Astrocyte (in vitro differentiated cells and primary cell): ENCODE data around the gene NPEPL1.

Experiments
- EZH2 ChIP-seq: IDR thresholded peaks from 2 replicates; pipeline ENCODE4 v1.6.1; 2012; ENCODE audit warnings: mild to moderate bottlenecking, low read length, inconsistent platforms; ENCODE audit not compliant: insufficient read depth
- TF ChIP-seq, protein P1 (sequence below): IDR thresholded peaks from 2 replicates; pipeline ENCODE4 v1.5.1; 2011; ENCODE audit warnings: low read depth, mild to moderate bottlenecking, inconsistent platforms, low read length, moderate library complexity; ENCODE audit not compliant: insufficient read depth

- TF ChIP-seq, protein P1, sequence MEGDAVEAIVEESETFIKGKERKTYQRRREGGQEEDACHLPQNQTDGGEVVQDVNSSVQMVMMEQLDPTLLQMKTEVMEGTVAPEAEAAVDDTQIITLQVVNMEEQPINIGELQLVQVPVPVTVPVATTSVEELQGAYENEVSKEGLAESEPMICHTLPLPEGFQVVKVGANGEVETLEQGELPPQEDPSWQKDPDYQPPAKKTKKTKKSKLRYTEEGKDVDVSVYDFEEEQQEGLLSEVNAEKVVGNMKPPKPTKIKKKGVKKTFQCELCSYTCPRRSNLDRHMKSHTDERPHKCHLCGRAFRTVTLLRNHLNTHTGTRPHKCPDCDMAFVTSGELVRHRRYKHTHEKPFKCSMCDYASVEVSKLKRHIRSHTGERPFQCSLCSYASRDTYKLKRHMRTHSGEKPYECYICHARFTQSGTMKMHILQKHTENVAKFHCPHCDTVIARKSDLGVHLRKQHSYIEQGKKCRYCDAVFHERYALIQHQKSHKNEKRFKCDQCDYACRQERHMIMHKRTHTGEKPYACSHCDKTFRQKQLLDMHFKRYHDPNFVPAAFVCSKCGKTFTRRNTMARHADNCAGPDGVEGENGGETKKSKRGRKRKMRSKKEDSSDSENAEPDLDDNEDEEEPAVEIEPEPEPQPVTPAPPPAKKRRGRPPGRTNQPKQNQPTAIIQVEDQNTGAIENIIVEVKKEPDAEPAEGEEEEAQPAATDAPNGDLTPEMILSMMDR: no peak
- no peak for TF ChIP-seq EZH2
These were observed 16.4 kb upstream of the NPEPL1 start for GRCh38 chr20:58676161-58676560.
